Mammary epithelial cell (primary cell): ENCODE data around the gene FOXO6.

Source experiments
- CTCF ChIP-seq, 2 donors: IDR thresholded peaks in 1 of 2; conservative IDR thresholded peaks in 1 of 2; 2 replicates each; pipeline ENCODE4 v1.5.1; 2011 to 2012; ENCODE audit warnings: inconsistent platforms in 2 of 2, low read length in 2 of 2, mild to moderate bottlenecking in 2 of 2, control low read depth in 1 of 2, low read depth in 1 of 2; ENCODE audit not compliant: insufficient read depth in 1 of 2; ENCODE audit errors: extremely low read depth in 1 of 2
- EZH2 ChIP-seq: IDR thresholded peaks from 2 replicates; pipeline ENCODE4 v1.6.1; 2012; ENCODE audit warnings: low read length, inconsistent platforms, borderline replicate concordance

DNA sequence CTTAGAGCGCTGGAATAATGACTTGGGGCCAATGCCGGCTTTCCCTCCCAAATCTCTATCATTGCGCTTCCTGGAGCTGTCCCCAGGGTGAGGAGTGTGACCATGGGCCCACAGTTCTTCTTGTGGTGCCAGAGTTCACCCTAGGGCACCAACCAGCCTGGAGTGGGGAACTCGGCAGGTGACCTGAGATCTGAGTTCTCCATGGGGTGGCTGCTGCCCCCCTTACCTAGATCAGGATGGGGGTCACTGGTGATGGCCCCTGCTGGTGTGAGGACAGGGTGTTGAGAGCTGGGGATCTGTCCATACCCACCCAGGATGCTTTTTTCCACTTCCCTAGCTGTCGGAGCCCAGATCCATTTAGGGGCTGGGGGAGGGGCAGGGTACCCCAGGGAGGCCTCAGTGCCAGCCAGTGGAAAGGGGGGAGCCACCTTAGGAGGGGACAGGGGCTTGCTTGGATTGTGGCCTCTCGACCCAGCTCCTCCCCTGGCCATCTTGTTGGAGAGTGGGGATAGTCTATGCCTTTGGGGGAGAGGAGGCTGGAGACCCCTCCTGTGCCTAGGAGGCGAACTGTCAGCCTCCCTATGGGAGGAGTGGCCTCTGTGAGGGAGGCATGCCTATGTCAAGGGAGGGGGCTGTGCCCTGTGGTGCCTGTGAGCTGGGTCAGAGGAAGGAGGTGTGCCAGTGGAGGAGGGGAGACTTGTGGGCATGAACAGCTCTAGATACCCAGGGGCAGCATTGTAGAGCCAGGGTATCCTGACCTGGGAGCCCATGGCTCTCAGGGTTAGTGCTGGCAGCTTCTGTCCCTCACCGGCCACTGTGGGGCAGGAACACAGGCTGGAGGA, 1.7 kb downstream of the FOXO6 start:
- TF ChIP-seq CTCF (conservative IDR thresholded peaks at IDR 0.05 in 1 of 2, IDR thresholded peaks at IDR 0.05 in 1 of 2; ENCODE audit: extremely low read depth in 1 of 2, insufficient read depth in 1 of 2, low read depth in 1 of 2, low read length in 2 of 2): no peak
- peak; percentile 41 for TF ChIP-seq EZH2
